ENCODE results near the gene NFILZ.
"Not testable (repeated sequence)": the region's sequence is repeated elsewhere in the genome, so short reads cannot be mapped to it uniquely, and the experiment has no call there.

NFILZ gene

GRCh38 chr19:8611391-8611876 lies 19.0 kb upstream of the NFILZ start:
- no peak for DNase-seq (ENCODE audit: low spot score)

- no peak for DNase-seq (ENCODE audit: low spot score)
These were observed 18.3 kb upstream of the NFILZ start for GRCh38 chr19:8611877-8612806.

DNA sequence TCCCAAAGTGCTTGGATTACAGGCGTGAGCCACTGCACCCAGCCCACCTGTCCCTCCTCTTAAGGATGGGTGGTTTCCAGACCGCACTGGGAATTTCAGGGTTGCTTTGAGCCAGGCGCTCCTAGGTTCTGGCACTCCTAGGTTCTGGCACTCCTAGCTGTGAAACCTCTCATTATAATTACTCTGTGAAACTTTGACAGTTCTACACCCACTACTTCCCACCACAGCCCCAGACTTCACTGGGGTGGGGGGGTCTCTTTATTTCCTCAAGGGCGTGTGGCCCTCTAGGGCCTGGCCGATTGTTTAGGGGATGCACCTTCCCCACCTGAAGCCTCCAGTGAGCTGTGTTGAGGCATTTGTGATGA lies 17.6 kb upstream of the NFILZ start:
- DNase-seq (ENCODE audit: low spot score), result no peak

- no peak for DNase-seq (ENCODE audit: low spot score)
These were observed 16.0 kb upstream of the NFILZ start for GRCh38 chr19:8614455-8614854.

DNA sequence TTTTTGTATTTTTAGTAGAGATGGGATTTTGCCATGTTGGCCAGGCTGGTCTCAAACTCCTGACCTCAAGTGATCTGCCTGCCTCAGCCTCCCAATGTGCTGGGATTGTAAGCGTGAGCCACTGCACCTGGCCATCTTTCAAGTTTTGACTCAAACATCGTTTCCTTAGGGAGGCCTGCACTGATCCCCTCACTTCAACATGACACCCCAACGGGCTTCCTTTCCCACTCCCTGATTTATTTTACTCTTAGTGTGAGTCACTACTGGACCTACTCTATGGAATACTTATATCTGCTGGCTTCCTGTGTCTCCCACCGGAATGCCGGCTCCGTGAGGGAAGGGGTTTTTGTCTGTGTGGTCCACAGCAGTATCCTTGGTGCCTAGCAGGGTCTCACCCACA lies 15.4 kb upstream of the NFILZ start:
- DNase-seq (ENCODE audit: low spot score), result no peak

DNA sequence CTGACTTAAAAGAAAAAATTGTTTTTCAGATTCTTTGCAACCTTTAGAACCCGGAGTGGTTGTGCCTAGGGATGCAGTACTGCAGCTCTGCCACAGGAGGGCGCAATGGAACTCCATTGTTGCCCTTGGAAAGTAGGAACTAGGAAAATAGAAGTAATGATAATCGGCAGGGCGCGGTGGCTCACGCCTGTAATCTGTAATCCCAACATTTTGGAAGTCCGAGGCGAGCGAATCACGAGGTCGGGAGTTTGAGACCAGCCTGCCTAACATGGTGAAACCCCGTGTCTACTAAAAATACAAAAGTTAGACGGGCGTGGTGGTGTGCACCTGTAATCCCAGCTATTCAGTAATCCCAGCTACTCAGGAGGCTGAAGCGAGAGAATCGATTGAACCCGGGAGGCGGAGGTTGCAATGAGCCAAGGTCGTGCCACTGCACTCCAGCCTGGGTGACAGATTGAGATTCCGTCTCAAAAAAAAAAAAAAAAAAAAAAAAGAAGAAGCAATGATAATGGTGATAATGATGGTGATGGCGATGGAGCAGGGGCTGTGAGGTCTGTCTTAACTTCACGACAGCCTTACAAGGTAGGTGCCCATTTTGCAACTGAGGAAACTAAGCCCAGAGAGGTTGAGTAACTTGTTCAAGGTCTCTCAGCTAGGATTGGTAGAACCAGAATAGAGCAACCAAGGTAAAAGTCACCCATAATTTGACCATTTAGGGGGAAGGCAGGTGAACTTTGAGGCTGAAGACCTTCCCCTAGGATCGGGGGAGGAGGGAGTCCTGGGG lies 14.4 kb upstream of the NFILZ start:
- DNase-seq (ENCODE audit: low spot score), result peak; percentile 29

DNA sequence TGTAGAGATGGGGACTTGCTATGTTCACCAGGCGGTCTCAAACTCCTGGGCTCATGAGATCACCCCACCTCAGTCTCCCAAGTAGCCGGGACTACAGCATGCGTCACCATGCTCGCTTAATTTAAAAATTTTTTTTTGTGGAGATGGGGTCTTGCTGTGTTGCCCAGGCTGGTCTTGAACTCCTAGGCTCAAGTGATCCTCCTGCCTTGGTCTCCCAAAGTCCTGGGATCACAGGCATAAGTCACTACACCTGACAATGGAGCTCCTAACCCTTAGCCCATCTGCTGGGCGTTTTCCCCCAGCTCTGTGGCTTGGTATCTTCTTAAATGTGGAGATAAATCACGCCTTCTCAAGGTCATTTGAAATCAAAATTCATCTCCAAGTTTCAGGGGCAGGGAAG lies 13.6 kb upstream of the NFILZ start:
- DNase-seq (ENCODE audit: low spot score), result no peak

DNA sequence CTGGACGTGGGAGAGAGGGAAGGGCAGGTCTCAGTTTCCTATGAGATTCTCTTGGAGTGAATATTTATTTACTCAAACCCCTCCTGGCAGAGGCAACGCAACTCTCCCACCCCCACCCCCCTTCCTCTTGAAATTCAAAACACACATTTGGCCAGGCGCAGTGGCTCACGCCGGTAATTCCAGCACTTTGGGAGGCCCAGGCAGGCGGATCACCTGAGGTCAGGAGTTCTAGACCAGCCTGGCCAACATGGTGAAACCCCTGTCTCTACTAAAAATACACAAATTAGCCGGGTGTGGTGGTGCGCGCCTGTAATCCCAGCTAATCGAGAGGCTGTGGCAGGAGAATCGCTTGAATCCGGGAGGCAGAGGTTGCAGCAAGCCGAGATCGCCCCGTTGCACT lies 13.1 kb upstream of the NFILZ start:
- DNase-seq (ENCODE audit: low spot score), result not testable (repeated sequence)

DNA sequence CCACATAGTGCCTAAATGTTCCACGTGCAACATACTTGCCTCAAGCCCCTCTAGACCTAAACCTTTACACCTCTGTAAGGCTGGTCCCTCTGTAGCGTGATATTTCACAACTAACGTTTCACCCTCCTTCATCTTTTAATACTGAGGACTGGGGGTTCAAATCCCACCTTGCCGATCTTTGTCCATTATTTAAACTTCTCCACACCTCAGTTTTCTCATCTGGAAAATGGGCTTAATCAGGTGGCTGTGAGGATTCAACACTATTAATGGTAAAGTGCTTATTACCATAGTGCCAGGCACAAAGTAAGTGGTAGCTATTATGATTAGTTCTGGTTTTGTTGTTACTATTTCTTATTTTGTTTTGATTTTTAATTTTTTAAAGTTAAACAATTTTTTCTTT lies 12.4 kb upstream of the NFILZ start:
- no peak for DNase-seq (ENCODE audit: low spot score)

DNA sequence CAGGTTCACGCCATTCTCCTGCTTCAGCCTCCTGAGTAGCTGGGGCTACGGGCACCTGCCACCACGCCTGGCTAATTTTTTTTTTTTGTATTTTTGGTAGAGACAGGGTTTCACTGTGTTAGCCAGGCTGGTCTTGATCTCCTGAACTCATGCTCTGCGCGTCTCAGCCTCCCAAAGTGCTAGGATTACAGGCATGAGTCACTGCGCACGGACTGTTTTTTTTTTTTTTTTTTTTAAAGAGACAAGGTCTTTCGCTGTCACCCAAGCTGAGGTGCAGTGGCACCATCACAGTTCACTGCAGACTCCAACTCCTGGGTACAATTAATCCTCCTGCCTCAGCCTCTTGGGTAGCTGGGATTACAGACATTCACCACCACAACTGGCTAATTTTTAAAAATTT lies 11.7 kb upstream of the NFILZ start:
- no peak for DNase-seq (ENCODE audit: low spot score)

GRCh38 chr19:8622886-8623285 lies 7.5 kb upstream of the NFILZ start:
- not testable (repeated sequence) for DNase-seq (ENCODE audit: low spot score)

DNA sequence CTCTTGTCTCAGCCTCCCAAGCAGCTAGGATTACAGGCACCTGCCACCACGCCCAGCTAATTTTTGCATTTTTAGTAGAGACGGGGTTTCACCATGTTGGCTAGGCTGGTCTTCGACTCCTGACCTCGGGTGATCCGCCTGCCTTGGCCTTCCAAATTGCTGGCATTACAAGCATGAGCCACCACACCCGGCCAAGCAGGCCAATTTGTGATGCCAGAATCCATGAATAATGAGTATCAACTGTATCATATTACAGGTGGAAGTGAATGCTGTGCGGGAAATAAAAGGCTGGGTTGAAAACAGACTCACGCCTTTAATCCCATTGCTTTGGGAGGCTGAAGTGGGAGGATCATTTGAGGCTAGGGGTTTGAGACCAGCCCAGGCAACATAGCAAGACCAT lies 3.6 kb upstream of the NFILZ start:
- DNase-seq (ENCODE audit: low spot score), result no peak

GRCh38 chr19:8629184-8629583 lies 1.2 kb upstream of the NFILZ start:
- no peak for DNase-seq (ENCODE audit: low spot score)

GRCh38 chr19:8630796-8631424 lies 477 bp downstream of the NFILZ start:
- DNase-seq (ENCODE audit: low spot score), result no peak

GRCh38 chr19:8631425-8631819 lies 989 bp downstream of the NFILZ start:
- DNase-seq (ENCODE audit: low spot score), result no peak

GRCh38 chr19:8635422-8635821 lies 5.0 kb downstream of the NFILZ start:
- DNase-seq (ENCODE audit: low spot score), result no peak

DNA sequence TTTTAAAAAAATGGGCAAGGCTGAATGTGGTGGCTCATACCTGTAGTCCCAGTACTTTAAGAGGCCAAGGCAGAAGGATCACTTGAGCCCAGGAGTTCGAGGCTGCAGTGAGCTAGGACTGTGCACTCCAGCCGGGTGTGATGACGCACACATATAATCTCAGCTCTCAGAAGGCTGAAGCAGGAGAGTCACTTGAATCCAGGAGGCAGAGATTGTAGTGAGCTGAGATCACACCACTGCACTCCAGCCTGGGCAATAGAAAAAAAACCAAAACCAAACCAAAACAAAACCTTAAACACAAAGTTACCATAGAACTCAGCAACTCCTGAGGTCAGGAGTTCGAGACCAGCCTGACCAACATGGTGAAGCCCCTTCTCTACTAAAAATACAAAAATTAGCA lies 6.6 kb downstream of the NFILZ start:
- DNase-seq (ENCODE audit: low spot score), result not testable (repeated sequence)

GRCh38 chr19:8638078-8638619 lies 7.7 kb downstream of the NFILZ start:
- no peak for DNase-seq (ENCODE audit: low spot score)

DNA sequence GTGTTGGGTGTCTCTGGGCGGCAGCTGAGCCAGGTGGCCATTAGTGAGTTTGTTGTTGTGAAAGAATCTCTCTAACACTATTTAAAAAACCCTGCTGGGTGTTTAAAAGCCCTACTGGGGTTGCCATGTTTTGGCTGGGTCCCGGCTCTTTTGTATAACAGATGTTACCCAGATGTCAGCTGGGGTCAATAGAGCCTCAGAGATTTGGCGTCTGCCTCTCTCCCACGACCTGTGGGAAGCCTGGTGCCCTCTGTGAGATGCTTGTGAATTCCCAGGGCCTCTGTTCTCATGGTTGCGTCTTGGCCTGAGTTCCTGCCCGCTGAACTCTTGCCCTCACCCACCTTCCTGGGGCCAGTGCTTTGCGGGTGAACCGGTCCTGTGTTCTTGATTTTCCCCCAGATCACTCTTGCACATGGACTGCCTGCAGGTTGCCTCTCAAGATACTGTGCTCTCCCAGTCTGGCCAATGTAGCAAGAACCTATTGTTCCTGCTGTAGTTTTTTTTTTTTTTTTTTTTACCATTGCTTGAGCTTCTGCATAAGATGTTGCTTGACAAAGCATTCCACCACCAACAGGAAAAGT lies 9.5 kb downstream of the NFILZ start:
- DNase-seq (ENCODE audit: low spot score), result no peak

GRCh38 chr19:8640402-8641004 lies 10.1 kb downstream of the NFILZ start:
- no peak for DNase-seq (ENCODE audit: low spot score)

All from SK-N-DZ (cell line).